Gastroesophageal sphincter (tissue), 4 donors: ENCODE data around the gene LMO7. TPM values are rescaled to one million over a fixed set of nuclear protein-coding genes. Genes with fewer than 3 reads are reported as not detected.
A peak's percentile ranks its signal among the peaks of the same experiment; 100 is the strongest.

Source experiments
- ATAC-seq: fragments of 150-250 bp; one replicate; pipeline ENCODE4 v1.9.1; 2016; ENCODE audit warnings: mild to moderate bottlenecking, moderate library complexity
- H3K27ac ChIP-seq, 4 donors: fragments of 200-600 bp; sonication (generic) in 3 of 4; 1 replicate in 3 of 4; 2 replicates in 1 of 4; pipeline ENCODE4 v1.5.1; 2016 to 2019
- H3K27me3 ChIP-seq: fragments of 200-600 bp; sonication (generic); one replicate; pipeline ENCODE4 v1.5.1; 2019
- H3K36me3 ChIP-seq, 2 donors: fragments of 200-600 bp; sonication (generic); one replicate each; pipeline ENCODE4 v1.5.1; 2019; ENCODE audit warnings: control low read depth in 1 of 2
- H3K4me1 ChIP-seq, 3 donors: fragments of 200-600 bp; sonication (generic); 1 replicate in 2 of 3; 2 replicates in 1 of 3; pipeline ENCODE4 v1.5.1; 2016 to 2019; ENCODE audit warnings: control low read depth in 2 of 3
- H3K4me3 ChIP-seq, 2 donors: fragments of 200-600 bp; sonication (generic); one replicate each; pipeline ENCODE4 v1.5.1; 2019; ENCODE audit warnings: mild to moderate bottlenecking in 1 of 2, moderate library complexity in 1 of 2
- H3K9me3 ChIP-seq, 3 donors: fragments of 200-600 bp; sonication (generic); one replicate each; pipeline ENCODE4 v1.5.1; 2017 to 2019; ENCODE audit warnings: control low read depth in 2 of 3
- CTCF ChIP-seq, 4 experiments: fragments of 200-600 bp in 2 of 4; fragments of 450-650 bp in 2 of 4; sonication (generic) in 1 of 4; IDR thresholded peaks; one replicate each; pipeline ENCODE4 v1.5.1; 2017 to 2019; ENCODE audit warnings: antibody characterized with exemption in 4 of 4, mild to moderate bottlenecking in 2 of 4, moderate library complexity in 2 of 4
- EP300 ChIP-seq: sonication (generic); formaldehyde crosslinking; IDR thresholded peaks from one replicate; pipeline ENCODE4 v1.6.1; 2017; ENCODE audit warnings: antibody characterized with exemption, mild to moderate bottlenecking
- POLR2A ChIP-seq, 2 donors: fragments of 450-650 bp; IDR thresholded peaks; one replicate each; pipeline ENCODE4 v1.6.1; 2017; ENCODE audit warnings: antibody characterized with exemption in 2 of 2, mild to moderate bottlenecking in 2 of 2, moderate library complexity in 1 of 2
- POLR2AphosphoS5 ChIP-seq: sonication (generic); formaldehyde crosslinking; IDR thresholded peaks from one replicate; pipeline ENCODE4 v1.6.1; 2017; ENCODE audit warnings: antibody characterized with exemption
- WGBS, 2 donors: methylation state at CpG; one replicate each; pipeline ENCODE4 v1.1.5; 2018; ENCODE audit warnings: low coverage in 1 of 2; 5-methylcytosine and 5-hydroxymethylcytosine counted together
- total RNA-seq, 4 donors: library from RNA; depleted of rRNA; stranded (reverse); fragments of >200 nt; gene quantifications; one replicate each; pipeline ENCODE4 v1.1.0, GENCODE V29; 2016

The LMO7 gene
- total RNA-seq, 4 donors from 2014 or later: 15.1 to 45.0 (median 26.8) TPM

GRCh38 chr13:75897386-75897785 is 261.3 kb downstream of the LMO7 start:
- TF ChIP-seq CTCF (IDR thresholded peaks at IDR 0.05) (no peak), EP300 (no peak), POLR2A (IDR thresholded peaks at IDR 0.05) (no peak), POLR2AphosphoS5 (no peak)
- Histone ChIP-seq H3K4me3 (no peak overlapping the region), H3K36me3 (no peaks in the 10 kb centered on the region), H3K9me3 (peaks cover 0 to 5% (median 0%) of the 10 kb centered on the region in 3 donors), H3K27ac (peak overlapping the region in 1 of 4 donors; percentile 61), H3K27me3 (no peaks in the 10 kb centered on the region), H3K4me1 (peaks cover 3 to 32% (median 9%) of the 10 kb centered on the region in 3 donors)
- no peak for ATAC-seq
- 60 to 68% methylated on average over 3 of the region's 3 CpGs for WGBS, 2 donors

GRCh38 chr13:75901501-75901900 is 265.4 kb downstream of the LMO7 start:
- H3K27ac ChIP-seq: peak overlapping the region; percentile 68 to 81 (median 76)
- no peak for TF ChIP-seq POLR2A (IDR thresholded peaks at IDR 0.05)
- TF ChIP-seq EP300: no peak
- peak; percentile 21 for TF ChIP-seq POLR2AphosphoS5
- peak in 1 of 4 experiments; percentile 16 for TF ChIP-seq CTCF (IDR thresholded peaks at IDR 0.05)
- H3K9me3 ChIP-seq: peaks cover 0 to 5% (median 0%) of the 10 kb centered on the region in 3 donors
- H3K27me3 ChIP-seq: no peaks in the 10 kb centered on the region
- peak; percentile 70 for ATAC-seq
- H3K4me1 ChIP-seq: peaks cover 3 to 47% (median 14%) of the 10 kb centered on the region in 3 donors
- WGBS, 2 donors: 37 to 50% methylated on average over 2 of the region's 2 CpGs
- H3K4me3 ChIP-seq: no peak overlapping the region
- H3K36me3 ChIP-seq: no peaks in the 10 kb centered on the region

- TF ChIP-seq EP300 (no peak), POLR2AphosphoS5 (no peak), CTCF (IDR thresholded peaks at IDR 0.05) (no peak), POLR2A (IDR thresholded peaks at IDR 0.05) (no peak)
- H3K36me3 ChIP-seq: no peaks in the 10 kb centered on the region
- H3K27ac ChIP-seq: peak overlapping the region; percentile 68 to 81 (median 76)
- no peaks in the 10 kb centered on the region for H3K27me3 ChIP-seq
- no peak for ATAC-seq
- WGBS, 2 donors: 11 to 67% methylated on average over 2 to 7 of the region's 8 CpGs
- peaks cover 3 to 48% (median 19%) of the 10 kb centered on the region in 3 donors for H3K4me1 ChIP-seq
- H3K4me3 ChIP-seq: no peak overlapping the region
- peaks cover 0 to 5% (median 0%) of the 10 kb centered on the region in 3 donors for H3K9me3 ChIP-seq
Observed at GRCh38 chr13:75902166-75903104, 266.3 kb downstream of the LMO7 start.

GRCh38 chr13:75904012-75904411 is 267.9 kb downstream of the LMO7 start:
- no peaks in the 10 kb centered on the region for H3K36me3 ChIP-seq
- no peaks in the 10 kb centered on the region for H3K27me3 ChIP-seq
- ATAC-seq: no peak
- H3K9me3 ChIP-seq: peaks cover 0 to 5% (median 0%) of the 10 kb centered on the region in 3 donors
- 62 to 77% methylated on average over 2 of the region's 2 CpGs for WGBS, 2 donors
- TF ChIP-seq EP300: no peak
- no peak for TF ChIP-seq POLR2A (IDR thresholded peaks at IDR 0.05)
- TF ChIP-seq CTCF (IDR thresholded peaks at IDR 0.05): no peak
- TF ChIP-seq POLR2AphosphoS5: no peak
- H3K27ac ChIP-seq: no peak overlapping the region
- H3K4me1 ChIP-seq: peaks cover 3 to 64% (median 23%) of the 10 kb centered on the region in 3 donors
- no peak overlapping the region for H3K4me3 ChIP-seq
